ENCODE results near the gene VAT1L. TPM values are rescaled to one million over a fixed set of nuclear protein-coding genes. Genes with fewer than 3 reads are reported as not detected.

The VAT1L gene
- total RNA-seq, 1 donor from 2014 or later: 0.32 TPM

DNA sequence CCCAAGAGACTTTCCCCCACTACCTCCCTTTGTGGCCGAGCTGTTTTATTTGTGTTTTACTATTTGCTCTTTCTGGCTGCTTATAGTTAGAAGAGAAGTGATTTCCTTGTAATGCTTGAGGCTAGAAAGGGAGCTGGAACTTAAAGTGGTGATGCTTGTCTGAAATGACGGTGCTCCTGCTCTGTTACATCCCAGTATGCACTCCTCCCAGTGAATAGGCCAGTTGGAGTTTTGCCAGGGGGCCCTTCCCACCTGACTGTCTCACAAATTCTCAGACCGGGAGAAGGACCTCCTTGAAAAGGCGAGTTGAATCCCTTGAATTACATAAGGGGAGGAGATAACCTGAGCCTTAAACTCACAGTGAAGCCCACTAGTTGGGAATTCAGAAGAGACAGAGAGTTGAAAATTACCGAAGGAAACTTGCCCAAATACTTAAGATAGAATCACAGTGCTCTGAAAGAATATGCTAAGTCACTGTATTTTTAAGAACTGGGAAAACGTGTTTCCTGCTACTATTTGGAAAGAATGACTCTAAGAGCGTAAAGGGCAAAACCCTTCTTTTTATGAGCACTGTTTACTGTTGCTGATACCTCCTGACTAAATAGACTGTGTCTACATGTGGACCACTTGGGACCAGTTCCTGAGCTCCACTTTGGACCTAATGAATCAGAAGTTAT is 149.2 kb downstream of the VAT1L start:
- no peaks in the 10 kb centered on the region for H3K4me1 ChIP-seq
- H3K9me3 ChIP-seq: no peaks in the 10 kb centered on the region
- intact Hi-C loops (cut with DNase I): no loop called here
- TF ChIP-seq, protein P1, sequence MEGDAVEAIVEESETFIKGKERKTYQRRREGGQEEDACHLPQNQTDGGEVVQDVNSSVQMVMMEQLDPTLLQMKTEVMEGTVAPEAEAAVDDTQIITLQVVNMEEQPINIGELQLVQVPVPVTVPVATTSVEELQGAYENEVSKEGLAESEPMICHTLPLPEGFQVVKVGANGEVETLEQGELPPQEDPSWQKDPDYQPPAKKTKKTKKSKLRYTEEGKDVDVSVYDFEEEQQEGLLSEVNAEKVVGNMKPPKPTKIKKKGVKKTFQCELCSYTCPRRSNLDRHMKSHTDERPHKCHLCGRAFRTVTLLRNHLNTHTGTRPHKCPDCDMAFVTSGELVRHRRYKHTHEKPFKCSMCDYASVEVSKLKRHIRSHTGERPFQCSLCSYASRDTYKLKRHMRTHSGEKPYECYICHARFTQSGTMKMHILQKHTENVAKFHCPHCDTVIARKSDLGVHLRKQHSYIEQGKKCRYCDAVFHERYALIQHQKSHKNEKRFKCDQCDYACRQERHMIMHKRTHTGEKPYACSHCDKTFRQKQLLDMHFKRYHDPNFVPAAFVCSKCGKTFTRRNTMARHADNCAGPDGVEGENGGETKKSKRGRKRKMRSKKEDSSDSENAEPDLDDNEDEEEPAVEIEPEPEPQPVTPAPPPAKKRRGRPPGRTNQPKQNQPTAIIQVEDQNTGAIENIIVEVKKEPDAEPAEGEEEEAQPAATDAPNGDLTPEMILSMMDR (IDR thresholded peaks at IDR 0.05): no peak
- ATAC-seq (peak; percentile 31), DNase-seq (no peak)
- H3K36me3 ChIP-seq: no peaks in the 10 kb centered on the region
- no peak overlapping the region for H3K27ac ChIP-seq
- H3K27me3 ChIP-seq: no peaks in the 10 kb centered on the region
- H3K4me3 ChIP-seq: no peak overlapping the region

DNA sequence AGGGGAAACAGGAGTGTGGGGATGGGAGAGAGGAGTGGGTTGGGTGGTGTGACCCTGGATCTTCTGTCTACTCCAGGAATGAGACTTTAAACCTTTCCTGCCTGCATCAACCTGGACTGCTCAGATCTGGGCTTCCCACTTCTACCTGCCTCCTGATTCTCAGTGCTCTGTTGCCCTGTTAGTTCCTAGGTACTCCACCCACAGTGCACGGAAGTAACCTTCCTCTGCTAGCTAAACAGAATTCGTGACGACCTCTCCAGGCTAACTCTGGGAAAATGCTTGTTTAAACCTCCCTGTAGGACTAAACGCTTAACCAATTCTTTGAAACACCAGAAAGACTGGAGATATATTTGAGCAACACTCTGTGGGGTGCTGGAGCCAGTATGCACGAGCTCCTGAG is 150.5 kb downstream of the VAT1L start:
- peak; percentile 55 for ATAC-seq
- Histone ChIP-seq H3K27ac (no peak overlapping the region), H3K27me3 (no peaks in the 10 kb centered on the region), H3K4me1 (no peaks in the 10 kb centered on the region), H3K4me3 (no peak overlapping the region), H3K36me3 (no peaks in the 10 kb centered on the region), H3K9me3 (no peaks in the 10 kb centered on the region)
- intact Hi-C loops (cut with DNase I): no loop called here
- no peak for DNase-seq
- TF ChIP-seq, protein P1 (IDR thresholded peaks at IDR 0.05): no peak

DNA sequence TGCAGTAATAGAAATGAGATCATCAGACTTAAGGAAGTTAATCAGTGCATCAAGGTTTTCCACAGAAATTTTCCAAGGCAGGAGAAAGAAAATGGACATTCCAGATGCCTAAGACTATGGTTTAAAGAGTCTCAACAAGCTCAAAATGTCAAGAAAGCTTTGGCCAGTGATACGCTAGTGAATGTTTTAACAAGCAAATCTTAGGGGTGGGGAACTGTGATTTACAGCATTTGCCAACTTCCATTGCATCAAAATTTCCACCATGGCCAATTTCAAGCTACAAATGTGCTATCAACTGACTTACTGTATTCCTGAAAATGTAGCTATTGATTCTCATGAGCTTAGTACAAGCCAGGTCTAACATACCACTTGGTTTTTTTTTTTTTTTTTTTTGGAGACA is 151.6 kb downstream of the VAT1L start:
- Histone ChIP-seq H3K27ac (no peak overlapping the region), H3K9me3 (no peaks in the 10 kb centered on the region), H3K4me3 (no peak overlapping the region), H3K27me3 (no peaks in the 10 kb centered on the region), H3K4me1 (no peaks in the 10 kb centered on the region), H3K36me3 (no peaks in the 10 kb centered on the region)
- TF ChIP-seq, protein P1 (IDR thresholded peaks at IDR 0.05): no peak
- DNase-seq (no peak), ATAC-seq (no peak)
- intact Hi-C loops (cut with DNase I): no loop called here

DNA sequence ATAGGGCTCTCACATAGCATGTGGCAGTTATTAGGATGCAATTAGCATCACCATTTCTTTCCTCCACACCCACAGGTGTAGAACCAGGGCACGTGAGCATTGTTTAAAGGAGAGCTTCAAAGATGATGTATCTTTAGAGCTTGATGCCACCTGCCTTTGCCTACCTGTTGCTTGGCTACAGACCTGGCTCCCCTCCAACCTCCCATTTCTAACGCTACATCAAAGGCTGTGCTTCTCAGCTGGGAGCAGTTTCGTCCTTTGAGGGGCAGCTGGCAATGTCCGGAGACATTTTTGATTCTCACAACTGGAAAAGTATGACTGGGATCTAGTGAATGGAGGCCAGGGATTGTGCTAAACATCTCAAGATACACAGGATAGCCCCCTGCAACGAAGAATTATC is 155.4 kb downstream of the VAT1L start:
- ATAC-seq (no peak), DNase-seq (no peak)
- intact Hi-C loops (cut with DNase I): no loop called here
- no peaks in the 10 kb centered on the region for H3K4me1 ChIP-seq
- H3K27ac ChIP-seq: no peak overlapping the region
- TF ChIP-seq, protein P1 (IDR thresholded peaks at IDR 0.05): no peak
- no peaks in the 10 kb centered on the region for H3K9me3 ChIP-seq
- no peak overlapping the region for H3K4me3 ChIP-seq
- no peaks in the 10 kb centered on the region for H3K27me3 ChIP-seq
- H3K36me3 ChIP-seq: no peaks in the 10 kb centered on the region

DNA sequence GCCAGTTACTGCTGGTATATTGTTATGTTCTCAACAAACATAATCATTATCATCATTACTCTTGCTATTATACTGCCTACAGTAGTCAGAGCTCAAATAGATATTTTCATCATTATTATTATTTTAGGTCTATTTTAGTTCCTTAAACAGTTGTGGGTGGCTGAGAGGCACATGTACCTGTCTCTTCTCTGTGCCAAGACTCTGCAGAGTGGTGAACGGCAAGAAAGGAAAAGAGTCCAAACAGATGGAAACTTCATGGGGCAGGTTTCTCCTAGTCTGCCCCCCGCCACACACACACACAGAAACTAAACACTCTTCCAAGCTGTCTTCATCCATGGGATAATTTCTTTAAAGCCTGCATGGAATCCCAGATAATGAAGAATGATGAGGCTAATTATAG is 156.3 kb downstream of the VAT1L start:
- Histone ChIP-seq H3K4me1 (no peaks in the 10 kb centered on the region), H3K9me3 (no peaks in the 10 kb centered on the region), H3K4me3 (no peak overlapping the region), H3K36me3 (no peaks in the 10 kb centered on the region), H3K27ac (no peak overlapping the region), H3K27me3 (peaks cover 6% of the 10 kb centered on the region)
- intact Hi-C loops (cut with DNase I): no loop called here
- TF ChIP-seq, protein P1 (IDR thresholded peaks at IDR 0.05): no peak
- DNase-seq (no peak), ATAC-seq (no peak)

DNA sequence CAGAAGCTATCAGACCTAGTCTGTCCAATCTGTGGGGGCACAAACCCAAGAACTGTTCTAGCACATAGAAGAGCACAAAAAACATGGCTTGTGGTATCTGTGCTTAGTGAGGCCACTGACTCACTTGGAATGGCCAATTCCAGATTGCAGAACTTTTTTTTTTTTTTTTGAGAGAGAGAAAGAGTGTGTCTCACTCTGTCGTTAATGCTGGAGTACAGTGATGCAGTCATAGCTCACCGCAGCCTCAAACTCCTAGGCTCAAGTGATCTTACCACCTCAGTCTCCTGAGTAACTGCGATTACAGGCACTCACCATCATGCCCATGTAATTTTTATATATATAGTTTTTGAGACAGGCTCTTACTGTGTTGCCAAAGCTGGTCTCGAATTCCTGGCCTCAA is 156.8 kb downstream of the VAT1L start:
- intact Hi-C loops (cut with DNase I): no loop called here
- H3K36me3 ChIP-seq: no peaks in the 10 kb centered on the region
- H3K27ac ChIP-seq: no peak overlapping the region

More for the DNA sequence above, 156.8 kb downstream of the VAT1L start:
- TF ChIP-seq, protein P1 (IDR thresholded peaks at IDR 0.05): no peak
- ATAC-seq: no peak
- H3K4me3 ChIP-seq: no peak overlapping the region
- no peaks in the 10 kb centered on the region for H3K4me1 ChIP-seq
- no peaks in the 10 kb centered on the region for H3K9me3 ChIP-seq
- no peak for DNase-seq
- H3K27me3 ChIP-seq: peaks cover 8% of the 10 kb centered on the region
